Measurements from ENCODE around the gene SBSN.
"Not testable (repeated sequence)": the region's sequence is repeated elsewhere in the genome, so short reads cannot be mapped to it uniquely, and the experiment has no call there.

SBSN gene

GRCh38 chr19:35502751-35503150 is 25.4 kb downstream of the SBSN start:
- DNase-seq (ENCODE audit: low read depth), result no peak

GRCh38 chr19:35501684-35502083 is 26.4 kb downstream of the SBSN start:
- no peak for DNase-seq (ENCODE audit: low read depth)

- DNase-seq (ENCODE audit: low read depth), result no peak
Observed at GRCh38 chr19:35500611-35501010, 27.5 kb downstream of the SBSN start.

GRCh38 chr19:35498984-35499527 is 29.1 kb downstream of the SBSN start:
- DNase-seq (ENCODE audit: low read depth), result no peak

GRCh38 chr19:35498220-35498619 is 29.9 kb downstream of the SBSN start:
- DNase-seq (ENCODE audit: low read depth), result no peak

- no peak for DNase-seq (ENCODE audit: low read depth)
Observed at GRCh38 chr19:35497406-35497805, 30.7 kb downstream of the SBSN start.

- DNase-seq (ENCODE audit: low read depth), result peak; percentile 39
Observed at GRCh38 chr19:35495107-35496064, 32.7 kb downstream of the SBSN start.

GRCh38 chr19:35493971-35494370 is 34.1 kb downstream of the SBSN start:
- no peak for DNase-seq (ENCODE audit: low read depth)

GRCh38 chr19:35491836-35492360 is 36.2 kb downstream of the SBSN start:
- no peak for DNase-seq (ENCODE audit: low read depth)

- no peak for DNase-seq (ENCODE audit: low read depth)
Observed at GRCh38 chr19:35490364-35490763, 37.7 kb downstream of the SBSN start, which contains the start of gene KRTDAP. Gene KRTDAP, minus strand, starts transcription at chr19:35490464. Its CDS starts 22 bp downstream, at chr19:35490442.

GRCh38 chr19:35488677-35489076 is 39.4 kb downstream of the SBSN start:
- no peak for DNase-seq (ENCODE audit: low read depth)

- DNase-seq (ENCODE audit: low read depth), result no peak
Observed at GRCh38 chr19:35487656-35488182, 40.4 kb downstream of the SBSN start.

GRCh38 chr19:35486268-35486708 is 41.8 kb downstream of the SBSN start:
- DNase-seq (ENCODE audit: low read depth), result no peak

- DNase-seq (ENCODE audit: low read depth), result no peak
Observed at GRCh38 chr19:35484252-35485036, 43.7 kb downstream of the SBSN start.

- DNase-seq (ENCODE audit: low read depth), result no peak
Observed at GRCh38 chr19:35483089-35483488, 45.0 kb downstream of the SBSN start.

- no peak for DNase-seq (ENCODE audit: low read depth)
Observed at GRCh38 chr19:35478794-35479677, 49.1 kb downstream of the SBSN start.

GRCh38 chr19:35476149-35476548 is 52.0 kb downstream of the SBSN start:
- no peak for DNase-seq (ENCODE audit: low read depth)

- DNase-seq (ENCODE audit: low read depth), result not testable (repeated sequence)
Observed at GRCh38 chr19:35474594-35474993, 53.5 kb downstream of the SBSN start.

- DNase-seq (ENCODE audit: low read depth), result no peak
Observed at GRCh38 chr19:35474104-35474503, 54.0 kb downstream of the SBSN start.
